ENCODE measurements around the gene MYBPHL.

The MYBPHL gene

GRCh38 chr1:109279615-109280278 lies 27.1 kb downstream of the MYBPHL start:
- DNase-seq = no peak

DNA sequence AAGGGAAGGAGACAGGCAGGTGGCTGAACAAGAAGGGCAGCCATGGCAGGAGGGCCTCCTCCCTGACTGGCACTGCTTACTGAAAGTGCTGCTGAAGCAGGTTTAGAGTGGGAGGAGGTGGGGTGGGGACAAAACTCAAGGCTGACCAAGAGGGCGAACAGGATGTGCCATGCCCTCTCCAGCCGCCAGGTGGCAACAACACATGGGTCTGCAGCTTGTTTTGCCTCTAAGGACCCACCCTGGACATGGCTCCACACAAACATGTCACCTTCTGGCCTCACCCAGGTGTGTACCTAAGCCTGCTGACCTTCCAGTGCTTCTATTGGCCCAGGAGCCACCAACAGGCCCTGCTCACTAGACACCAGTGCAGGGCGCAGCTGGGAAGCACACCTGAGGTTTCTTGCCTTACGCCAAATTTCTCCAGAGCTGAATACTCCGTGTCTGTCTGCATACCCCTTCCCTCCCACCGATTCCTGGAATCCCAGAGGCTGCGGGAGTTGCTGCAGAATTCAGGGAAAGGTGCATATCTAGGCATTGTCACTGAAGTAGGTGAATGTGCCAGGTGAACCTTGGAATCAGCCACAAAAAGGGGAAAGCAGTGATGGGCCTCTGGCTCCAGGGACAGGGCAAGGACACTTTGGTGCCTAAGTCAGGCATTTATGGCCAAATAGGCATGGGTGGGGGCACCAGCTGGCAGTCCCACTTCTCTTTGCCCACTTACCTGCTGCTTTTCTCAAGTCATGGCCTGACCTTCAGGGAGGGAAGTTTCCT lies 29.2 kb downstream of the MYBPHL start:
- peak; percentile 60 for DNase-seq

- no peak for DNase-seq
These were observed 31.0 kb downstream of the MYBPHL start for GRCh38 chr1:109275706-109276345.

DNA sequence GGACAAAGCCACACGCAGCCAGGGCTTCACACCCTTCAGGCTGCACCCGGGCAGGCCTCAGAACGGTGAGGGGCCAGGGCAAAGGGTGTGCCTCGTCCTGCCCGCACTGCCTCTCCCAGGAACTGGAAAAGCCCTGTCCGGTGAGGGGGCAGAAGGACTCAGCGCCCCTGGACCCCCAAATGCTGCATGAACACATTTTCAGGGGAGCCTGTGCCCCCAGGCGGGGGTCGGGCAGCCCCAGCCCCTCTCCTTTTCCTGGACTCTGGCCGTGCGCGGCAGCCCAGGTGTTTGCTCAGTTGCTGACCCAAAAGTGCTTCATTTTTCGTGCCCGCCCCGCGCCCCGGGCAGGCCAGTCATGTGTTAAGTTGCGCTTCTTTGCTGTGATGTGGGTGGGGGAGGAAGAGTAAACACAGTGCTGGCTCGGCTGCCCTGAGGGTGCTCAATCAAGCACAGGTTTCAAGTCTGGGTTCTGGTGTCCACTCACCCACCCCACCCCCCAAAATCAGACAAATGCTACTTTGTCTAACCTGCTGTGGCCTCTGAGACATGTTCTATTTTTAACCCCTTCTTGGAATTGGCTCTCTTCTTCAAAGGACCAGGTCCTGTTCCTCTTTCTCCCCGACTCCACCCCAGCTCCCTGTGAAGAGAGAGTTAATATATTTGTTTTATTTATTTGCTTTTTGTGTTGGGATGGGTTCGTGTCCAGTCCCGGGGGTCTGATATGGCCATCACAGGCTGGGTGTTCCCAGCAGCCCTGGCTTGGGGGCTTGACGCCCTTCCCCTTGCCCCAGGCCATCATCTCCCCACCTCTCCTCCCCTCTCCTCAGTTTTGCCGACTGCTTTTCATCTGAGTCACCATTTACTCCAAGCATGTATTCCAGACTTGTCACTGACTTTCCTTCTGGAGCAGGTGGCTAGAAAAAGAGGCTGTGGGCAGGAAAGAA lies 32.0 kb downstream of the MYBPHL start:
- DNase-seq = no peak

DNA sequence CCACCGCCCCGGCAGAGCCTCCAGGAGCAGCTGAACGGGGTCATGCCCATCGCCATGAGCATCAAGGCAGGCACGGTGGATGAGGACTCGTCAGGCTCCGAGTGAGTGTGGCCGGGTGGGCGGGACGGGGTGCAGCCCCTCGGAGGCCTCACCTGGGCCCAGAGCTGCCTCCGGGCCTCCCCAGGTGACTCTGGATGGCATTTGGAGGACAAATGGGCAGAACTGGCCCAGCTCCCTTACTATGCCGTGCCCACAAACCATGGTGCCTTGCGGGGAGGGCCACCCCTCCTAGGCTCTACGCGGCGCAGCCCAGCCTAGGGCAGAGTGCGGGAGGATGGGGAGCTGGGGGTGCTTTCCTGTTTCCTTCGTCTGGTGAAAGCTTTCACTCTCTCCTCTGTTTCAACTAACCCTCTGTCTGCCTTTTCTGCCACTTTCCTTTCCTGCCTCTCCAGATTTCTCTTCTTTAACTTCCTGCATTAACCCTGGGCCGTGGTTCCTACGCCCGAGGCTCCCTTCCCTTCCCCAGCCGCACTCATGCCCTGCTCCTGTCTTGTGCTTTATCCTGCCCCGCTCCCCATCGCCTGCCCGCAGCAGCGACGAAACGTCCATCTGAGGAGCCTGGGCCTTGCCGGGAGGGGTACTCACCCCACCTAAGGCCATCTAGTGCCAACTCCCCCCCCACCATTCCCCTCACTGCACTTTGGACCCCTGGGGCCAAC lies 33.1 kb downstream of the MYBPHL start:
- no peak for DNase-seq

DNA sequence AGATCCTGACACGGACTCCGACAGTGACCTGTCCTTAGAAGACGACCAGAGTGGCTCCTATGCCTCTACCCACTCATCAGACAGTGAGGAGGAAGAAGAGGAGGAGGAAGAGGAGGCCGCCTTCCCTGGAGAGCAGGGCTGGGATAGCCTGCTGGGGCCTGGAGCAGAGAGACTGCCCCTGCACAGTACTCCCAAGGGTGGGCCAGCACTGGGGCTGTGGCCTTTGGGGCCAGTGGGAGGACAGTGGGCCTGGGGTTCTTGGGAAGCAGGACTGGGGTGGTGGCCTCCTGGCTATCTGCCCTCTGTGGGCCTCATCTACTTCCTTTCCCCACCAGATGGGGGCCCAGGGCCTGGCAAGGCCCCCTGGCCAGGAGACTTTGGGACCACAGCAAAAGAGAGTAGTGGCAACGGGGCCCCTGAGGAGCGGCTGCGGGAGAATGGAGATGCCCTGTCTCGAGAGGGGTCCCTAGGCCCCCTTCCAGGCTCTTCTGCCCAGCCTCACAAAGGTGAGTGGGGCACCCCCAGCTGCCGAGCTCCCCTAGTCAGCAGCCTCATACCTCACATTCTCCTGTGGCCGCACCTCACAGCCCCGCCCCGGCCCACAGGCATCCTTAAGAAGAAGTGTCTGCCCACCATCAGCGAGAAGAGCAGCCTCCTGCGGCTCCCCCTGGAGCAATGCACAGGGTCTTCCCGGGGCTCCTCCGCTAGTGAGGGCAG lies 33.8 kb downstream of the MYBPHL start:
- no peak for DNase-seq

- no peak for DNase-seq
These were observed 34.6 kb downstream of the MYBPHL start for GRCh38 chr1:109272021-109272799.

GRCh38 chr1:109271458-109271857 lies 35.4 kb downstream of the MYBPHL start:
- no peak for DNase-seq

GRCh38 chr1:109270623-109271317 lies 36.0 kb downstream of the MYBPHL start:
- DNase-seq = no peak

DNA sequence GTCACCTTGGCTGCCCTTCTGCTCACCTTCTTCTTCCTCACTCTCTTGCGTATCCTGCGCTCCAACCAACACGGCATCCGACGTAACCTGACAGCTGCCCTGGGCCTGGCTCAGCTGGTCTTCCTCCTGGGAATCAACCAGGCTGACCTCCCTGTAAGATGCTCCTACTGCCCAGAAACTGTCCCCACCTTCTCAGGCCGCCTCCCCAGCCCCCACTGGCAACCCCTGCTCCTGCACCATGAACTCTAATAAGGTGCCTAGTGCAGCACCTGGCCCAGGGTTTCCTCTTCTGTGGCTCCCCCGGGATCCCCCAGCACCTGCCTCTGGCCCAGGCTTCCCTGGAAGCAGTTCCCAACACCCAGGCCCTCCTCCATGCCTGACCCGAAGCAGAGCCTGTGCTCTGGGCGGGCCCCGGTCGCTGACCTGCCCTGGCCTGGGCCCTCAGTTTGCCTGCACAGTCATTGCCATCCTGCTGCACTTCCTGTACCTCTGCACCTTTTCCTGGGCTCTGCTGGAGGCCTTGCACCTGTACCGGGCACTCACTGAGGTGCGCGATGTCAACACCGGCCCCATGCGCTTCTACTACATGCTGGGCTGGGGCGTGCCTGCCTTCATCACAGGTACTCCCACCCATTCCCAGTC lies 36.7 kb downstream of the MYBPHL start:
- DNase-seq = no peak

DNA sequence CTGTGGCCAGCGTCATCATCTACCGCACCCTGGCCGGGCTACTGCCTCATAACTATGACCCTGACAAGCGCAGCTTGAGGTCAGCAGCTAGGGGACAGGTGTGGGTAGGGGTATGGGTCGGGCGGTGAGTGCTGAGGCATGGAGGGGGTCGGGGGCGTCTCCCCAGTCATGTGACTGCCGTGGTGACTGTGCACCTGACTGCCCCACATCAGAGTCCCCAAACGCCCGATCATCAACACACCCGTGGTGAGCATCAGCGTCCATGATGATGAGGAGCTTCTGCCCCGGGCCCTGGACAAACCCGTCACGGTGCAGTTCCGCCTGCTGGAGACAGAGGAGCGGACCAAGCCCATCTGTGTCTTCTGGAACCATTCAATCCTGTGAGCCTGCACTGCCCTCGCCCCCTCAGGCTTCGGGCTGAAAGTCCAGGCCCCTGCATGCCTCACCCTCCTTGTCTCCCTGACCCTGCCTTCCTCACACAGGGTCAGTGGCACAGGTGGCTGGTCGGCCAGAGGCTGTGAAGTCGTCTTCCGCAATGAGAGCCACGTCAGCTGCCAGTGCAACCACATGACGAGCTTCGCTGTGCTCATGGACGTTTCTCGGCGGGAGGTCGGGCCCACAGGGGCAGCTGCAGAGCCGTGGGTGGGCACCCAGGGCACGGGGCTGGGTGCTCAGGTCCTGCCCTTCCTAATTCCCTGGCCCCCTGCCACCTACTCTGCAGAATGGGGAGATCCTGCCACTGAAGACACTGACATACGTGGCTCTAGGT lies 37.4 kb downstream of the MYBPHL start:
- no peak for DNase-seq

GRCh38 chr1:109268431-109269211 lies 38.2 kb downstream of the MYBPHL start:
- no peak for DNase-seq

GRCh38 chr1:109267743-109268300 lies 39.0 kb downstream of the MYBPHL start:
- DNase-seq = no peak

GRCh38 chr1:109266965-109267364 lies 39.8 kb downstream of the MYBPHL start:
- no peak for DNase-seq

GRCh38 chr1:109265741-109266330 lies 41.0 kb downstream of the MYBPHL start:
- DNase-seq = no peak

- DNase-seq = no peak
These were observed 41.8 kb downstream of the MYBPHL start for GRCh38 chr1:109265016-109265415.

- DNase-seq = no peak
These were observed 42.4 kb downstream of the MYBPHL start for GRCh38 chr1:109264379-109264755.

All from stimulated activated CD4-positive, alpha-beta T cell treated with anti-CD3 and anti-CD28 coated beads, Interleukin-12 subunit alpha, Interleukin-12 subunit beta, amount 100 ng/mL, for 4 hours (primary cell).